Measurements from ENCODE around the gene VAV3. TPM values are rescaled to one million over a fixed set of nuclear protein-coding genes. Genes with fewer than 3 reads are reported as not detected.

Gene VAV3
- total RNA-seq, 1 donor from 2014 or later = 39.3 TPM

GRCh38 chr1:107936498-107937481, 28.2 kb downstream of the VAV3 start:
- DNase-seq = peak; percentile 18

- no peak for DNase-seq
Observed at GRCh38 chr1:107935396-107936064, 29.4 kb downstream of the VAV3 start.

GRCh38 chr1:107934578-107934977, 30.4 kb downstream of the VAV3 start:
- DNase-seq = no peak

- DNase-seq = no peak
Observed at GRCh38 chr1:107933736-107934135, 31.2 kb downstream of the VAV3 start.

- no peak for DNase-seq
Observed at GRCh38 chr1:107930292-107930691, 34.7 kb downstream of the VAV3 start.

GRCh38 chr1:107927820-107928219, 37.2 kb downstream of the VAV3 start:
- DNase-seq = no peak

- DNase-seq = no peak
Observed at GRCh38 chr1:107926436-107927080, 38.4 kb downstream of the VAV3 start.

- no peak for DNase-seq
Observed at GRCh38 chr1:107925565-107925964, 39.4 kb downstream of the VAV3 start.

GRCh38 chr1:107920999-107921398, 44.0 kb downstream of the VAV3 start:
- no peak for DNase-seq

- no peak for DNase-seq
Observed at GRCh38 chr1:107920561-107920960, 44.4 kb downstream of the VAV3 start.

GRCh38 chr1:107919953-107920352, 45.0 kb downstream of the VAV3 start:
- DNase-seq = no peak

- no peak for DNase-seq
Observed at GRCh38 chr1:107914119-107914765, 50.7 kb downstream of the VAV3 start.

- no peak for DNase-seq
Observed at GRCh38 chr1:107912656-107913055, 52.3 kb downstream of the VAV3 start.

GRCh38 chr1:107900090-107900945, 64.7 kb downstream of the VAV3 start:
- DNase-seq = no peak

- DNase-seq = no peak
Observed at GRCh38 chr1:107899655-107900054, 65.3 kb downstream of the VAV3 start.

GRCh38 chr1:107897438-107898345, 67.3 kb downstream of the VAV3 start:
- DNase-seq = no peak

GRCh38 chr1:107896936-107897335, 68.0 kb downstream of the VAV3 start:
- no peak for DNase-seq

- DNase-seq = no peak
Observed at GRCh38 chr1:107896401-107896800, 68.6 kb downstream of the VAV3 start.

- DNase-seq = no peak
Observed at GRCh38 chr1:107895403-107896191, 69.4 kb downstream of the VAV3 start.

All from skin of body (tissue), 2 donors.